ENCODE measurements around the gene FGFR4. TPM values are rescaled to one million over a fixed set of nuclear protein-coding genes. Genes with fewer than 3 reads are reported as not detected.

FGFR4 gene
- total RNA-seq, 4 donors from 2014 or later = 0.13 to 8.0 (median 1.1) TPM

- no peak for DNase-seq (ENCODE audit: low spot score in 2 of 2)
- WGBS, 2 donors = 73 to 74% methylated on average over 2 of the region's 2 CpGs
- intact Hi-C loops (cut with DNase I; ENCODE audit: low total_unique reads) = no loop called here
- no peak for TF ChIP-seq POLR2A (IDR thresholded peaks at IDR 0.05)
- no peak for TF ChIP-seq CTCF (IDR thresholded peaks at IDR 0.05)
- H3K4me3 ChIP-seq (ENCODE audit: low read depth, poor library complexity, severe bottlenecking) = no peak overlapping the region
Measured at GRCh38 chr5:177142098-177142611, 55.4 kb downstream of the FGFR4 start.

- no peak overlapping the region for H3K4me3 ChIP-seq (ENCODE audit: low read depth, poor library complexity, severe bottlenecking)
- intact Hi-C loops (cut with DNase I; ENCODE audit: low total_unique reads) = no loop called here
- no peak for DNase-seq (ENCODE audit: low spot score in 2 of 2)
- TF ChIP-seq CTCF (IDR thresholded peaks at IDR 0.05) (no peak), POLR2A (IDR thresholded peaks at IDR 0.05) (no peak)
- 91 to 93% methylated on average over 1 of the region's 1 CpG for WGBS, 2 donors
Measured at GRCh38 chr5:177142778-177143177, 56.1 kb downstream of the FGFR4 start.

- 85 to 87% methylated on average over 17 of the region's 17 CpGs for WGBS, 2 donors
- intact Hi-C loops (cut with DNase I; ENCODE audit: low total_unique reads) = no loop called here
- DNase-seq (ENCODE audit: low spot score in 2 of 2) = peak in 1 of 2 donors; percentile 45
- TF ChIP-seq CTCF (IDR thresholded peaks at IDR 0.05) (no peak), POLR2A (IDR thresholded peaks at IDR 0.05) (no peak)
- no peak overlapping the region for H3K4me3 ChIP-seq (ENCODE audit: low read depth, poor library complexity, severe bottlenecking)
Measured at GRCh38 chr5:177146891-177147638, 60.4 kb downstream of the FGFR4 start.

Other genes starting within 250 kb of the FGFR4 start
- 1 to 10 TPM in 2 of 4 donors, under 1 TPM in 2; 0.32 to 1.7 (median 0.76) TPM for gene HK3, start 187.6 kb upstream of the FGFR4 start, total RNA-seq
- 10 to 100 TPM; 18.2 to 31.0 (median 29.2) TPM for gene UIMC1, start 80.1 kb upstream of the FGFR4 start, total RNA-seq
- 10 to 100 TPM in 3 of 4 donors, 1 to 10 TPM in 1; 8.4 to 21.6 (median 16.3) TPM for gene ZNF346, start 64.2 kb upstream of the FGFR4 start, total RNA-seq
- gene NSD1, start 46.9 kb downstream of the FGFR4 start, total RNA-seq = 10 to 100 TPM; 25.1 to 36.8 (median 34.2) TPM
- gene RAB24, start 216.8 kb downstream of the FGFR4 start, total RNA-seq = 10 to 100 TPM; 52.2 to 98.5 (median 73.7) TPM
- gene PRELID1, start 216.9 kb downstream of the FGFR4 start, total RNA-seq = 100 to 1,000 TPM in 2 of 4 donors, 10 to 100 TPM in 2; 60.7 to 122 (median 96.7) TPM
- 10 to 100 TPM in 2 of 4 donors, 1 to 10 TPM in 2; 4.9 to 19.8 (median 13.2) TPM for gene MXD3, start 225.0 kb downstream of the FGFR4 start, total RNA-seq

Data from lower leg skin (tissue), 4 donors.